GM12801 (cell line): ENCODE results near the gene CD93.

Experiments
- CTCF ChIP-seq: IDR thresholded peaks from one replicate; pipeline ENCODE4 v1.5.1; 2011; ENCODE audit warnings: control low read depth; ENCODE audit not compliant: insufficient read length; ENCODE audit errors: extremely low read depth

The CD93 gene

DNA sequence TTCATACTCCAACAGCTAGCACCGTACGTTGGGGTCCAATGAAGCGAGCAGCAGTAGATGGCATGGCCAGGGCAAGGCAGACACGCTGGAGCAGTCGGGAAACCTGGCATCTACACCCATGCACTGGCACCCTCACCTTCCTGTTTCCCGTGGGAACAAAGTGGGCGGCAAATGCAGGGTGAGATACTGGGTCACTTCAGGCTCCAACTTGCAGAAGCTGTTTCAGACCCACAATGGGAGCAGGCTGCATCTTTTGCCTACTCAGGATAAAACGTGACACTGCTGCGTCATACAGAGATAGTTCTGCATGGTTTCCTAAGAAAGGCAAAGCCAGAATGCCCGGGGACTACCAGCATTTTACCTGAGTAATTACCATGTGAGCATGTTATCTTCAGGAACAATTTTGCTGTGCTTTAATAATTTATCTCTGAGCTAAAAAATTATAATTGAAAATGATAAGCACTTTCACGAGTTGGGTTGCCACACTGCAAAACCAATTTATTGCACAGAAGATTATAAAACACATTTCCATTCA lies 10.9 kb upstream of the CD93 start:
- no peak for TF ChIP-seq CTCF

DNA sequence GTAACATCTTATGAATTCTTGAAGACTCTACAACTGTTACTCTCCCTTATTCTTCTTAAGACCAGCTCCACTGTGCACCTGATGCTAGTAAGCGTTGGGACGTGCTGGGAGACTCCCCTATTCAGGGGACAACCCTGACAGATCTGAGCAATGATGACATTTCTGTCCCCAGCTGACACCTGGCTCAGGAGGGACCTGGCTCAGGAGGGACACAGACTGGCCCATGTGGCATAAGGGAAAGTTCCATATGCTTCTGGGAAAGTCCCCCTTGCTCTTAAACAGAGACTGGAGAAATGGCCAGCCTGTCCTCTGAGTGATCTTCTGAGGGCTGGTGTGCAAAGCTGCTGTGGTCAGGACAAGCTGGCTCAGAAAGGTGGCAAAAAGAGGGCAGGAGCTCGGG lies 10.0 kb upstream of the CD93 start:
- no peak for TF ChIP-seq CTCF

- TF ChIP-seq CTCF, result no peak
These were observed 9.4 kb upstream of the CD93 start for GRCh38 chr20:23095499-23095898.

DNA sequence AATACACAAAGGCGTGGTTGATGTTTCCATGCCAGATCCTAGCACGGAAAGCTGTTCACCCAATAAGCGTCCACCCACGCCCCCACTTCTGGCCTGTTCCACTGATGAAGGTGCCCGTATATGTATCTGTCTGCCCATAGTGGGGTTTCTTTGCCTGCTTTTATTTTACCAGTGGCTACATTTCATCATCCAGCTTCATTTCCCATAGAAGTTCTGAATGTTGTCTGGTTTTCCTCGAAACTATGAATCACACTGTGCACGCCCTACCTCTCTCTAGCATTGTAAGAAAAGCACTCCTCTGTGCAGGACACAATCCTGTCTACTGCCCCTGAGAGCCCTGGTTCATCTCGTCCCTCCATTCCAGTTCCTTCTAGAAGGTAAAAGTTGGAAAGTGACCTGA lies 8.8 kb upstream of the CD93 start:
- TF ChIP-seq CTCF, result no peak

- no peak for TF ChIP-seq CTCF
These were observed 8.2 kb upstream of the CD93 start for GRCh38 chr20:23094213-23094896.

DNA sequence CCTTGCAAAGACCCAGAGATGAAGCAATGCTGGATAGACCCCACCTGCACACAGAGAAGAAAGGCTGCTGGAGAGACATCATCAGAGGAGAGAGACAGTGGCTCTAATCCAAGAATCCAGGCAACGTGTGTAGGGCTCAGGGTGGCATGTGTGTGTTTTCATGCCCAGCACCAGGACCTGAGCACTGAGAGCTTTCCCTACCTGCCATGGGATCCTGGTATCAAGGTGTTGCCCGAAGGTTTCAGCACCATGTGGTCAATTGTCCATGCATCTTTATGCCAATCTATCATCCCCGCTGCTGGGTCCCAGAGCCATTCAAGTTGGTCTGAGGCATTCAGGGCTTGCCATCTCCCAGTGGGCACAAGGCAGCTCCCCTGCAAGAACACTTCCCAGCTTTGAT lies 7.5 kb upstream of the CD93 start:
- TF ChIP-seq CTCF, result no peak

GRCh38 chr20:23092861-23093495 lies 6.9 kb upstream of the CD93 start:
- TF ChIP-seq CTCF, result no peak
